GM18498 (cell line): Measurements from ENCODE around the gene CFAP100.

Experiments used
- ATAC-seq: cut with Tn5 transposase; IDR thresholded peaks from one replicate; pipeline ENCODE4 v1.9.1; 2021; ENCODE audit warnings: mild to moderate bottlenecking, moderate library complexity; ENCODE audit not compliant: unreplicated experiment

The CFAP100 gene

GRCh38 chr3:126456766-126457388, 62.2 kb downstream of the CFAP100 start:
- ATAC-seq, result no peak

GRCh38 chr3:126459111-126459762, 64.5 kb downstream of the CFAP100 start:
- no peak for ATAC-seq

- no peak for ATAC-seq
These were observed 65.0 kb downstream of the CFAP100 start for GRCh38 chr3:126459763-126460127.

- ATAC-seq, result no peak
These were observed 65.7 kb downstream of the CFAP100 start for GRCh38 chr3:126460381-126460780.

GRCh38 chr3:126461450-126462070, 66.9 kb downstream of the CFAP100 start:
- ATAC-seq, result no peak

GRCh38 chr3:126463521-126463920, 68.8 kb downstream of the CFAP100 start:
- no peak for ATAC-seq

- ATAC-seq, result no peak
These were observed 69.4 kb downstream of the CFAP100 start for GRCh38 chr3:126464093-126464492.

- no peak for ATAC-seq
These were observed 69.8 kb downstream of the CFAP100 start for GRCh38 chr3:126464494-126464893.

GRCh38 chr3:126464997-126465396, 70.3 kb downstream of the CFAP100 start:
- ATAC-seq, result no peak

GRCh38 chr3:126465928-126466544, 71.3 kb downstream of the CFAP100 start:
- ATAC-seq, result no peak

- ATAC-seq, result no peak
These were observed 72.3 kb downstream of the CFAP100 start for GRCh38 chr3:126466886-126467610.

- ATAC-seq, result no peak
These were observed 72.9 kb downstream of the CFAP100 start for GRCh38 chr3:126467611-126467955.

GRCh38 chr3:126468028-126468891, 73.6 kb downstream of the CFAP100 start:
- ATAC-seq, result no peak

GRCh38 chr3:126469479-126469878, 74.8 kb downstream of the CFAP100 start:
- ATAC-seq, result no peak

GRCh38 chr3:126472277-126473006, 77.7 kb downstream of the CFAP100 start:
- no peak for ATAC-seq

- ATAC-seq, result no peak
These were observed 78.8 kb downstream of the CFAP100 start for GRCh38 chr3:126473292-126474168.

- ATAC-seq, result peak; percentile 19
These were observed 80.0 kb downstream of the CFAP100 start for GRCh38 chr3:126474498-126475412.
